GM23338 (cell line): Measurements from ENCODE around the gene CAPN7.

ENCODE experiments used
- EZH2 ChIP-seq: fragments of 200-600 bp; sonication (generic); IDR thresholded peaks from one replicate; pipeline ENCODE4 v1.8.0; 2017; ENCODE audit warnings: antibody characterized with exemption, mild to moderate bottlenecking, low read depth; ENCODE audit not compliant: unreplicated experiment
- TF ChIP-seq, protein P1 (sequence below), 2 experiments: fragments of 200-600 bp in 1 of 2; sonication (generic) in 1 of 2; conservative IDR thresholded peaks; 2 replicates each; pipeline versions ENCODE4 v1.5.1 to v1.6.1; 2016 to 2017; ENCODE audit warnings: antibody characterized with exemption in 2 of 2, low read depth in 2 of 2, mild to moderate bottlenecking in 2 of 2, moderate library complexity in 1 of 2
- TF ChIP-seq, protein P2 (sequence below): IDR thresholded peaks from 2 replicates; pipeline ENCODE4 v1.6.1; 2016; ENCODE audit warnings: antibody characterized with exemption

DNA sequence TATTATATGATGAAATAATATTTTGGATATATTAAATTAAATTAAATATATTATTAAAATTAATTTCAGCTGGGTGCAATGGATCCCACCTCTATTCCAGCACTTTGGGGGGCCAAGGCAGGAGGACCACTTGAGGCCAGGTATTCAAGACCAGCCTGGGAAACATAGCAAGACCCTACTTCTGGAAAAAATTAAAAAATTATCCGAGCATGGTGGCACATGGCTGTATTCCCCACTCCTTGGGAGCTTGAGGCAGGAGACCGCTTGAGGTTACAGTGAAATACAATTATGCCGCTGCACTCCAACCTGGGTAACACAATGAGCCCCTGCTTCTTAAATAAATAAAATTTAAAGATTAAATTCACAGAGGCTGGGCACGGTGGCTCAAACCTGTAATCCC is 65.0 kb downstream of the CAPN7 start:
- TF ChIP-seq, protein P1, sequence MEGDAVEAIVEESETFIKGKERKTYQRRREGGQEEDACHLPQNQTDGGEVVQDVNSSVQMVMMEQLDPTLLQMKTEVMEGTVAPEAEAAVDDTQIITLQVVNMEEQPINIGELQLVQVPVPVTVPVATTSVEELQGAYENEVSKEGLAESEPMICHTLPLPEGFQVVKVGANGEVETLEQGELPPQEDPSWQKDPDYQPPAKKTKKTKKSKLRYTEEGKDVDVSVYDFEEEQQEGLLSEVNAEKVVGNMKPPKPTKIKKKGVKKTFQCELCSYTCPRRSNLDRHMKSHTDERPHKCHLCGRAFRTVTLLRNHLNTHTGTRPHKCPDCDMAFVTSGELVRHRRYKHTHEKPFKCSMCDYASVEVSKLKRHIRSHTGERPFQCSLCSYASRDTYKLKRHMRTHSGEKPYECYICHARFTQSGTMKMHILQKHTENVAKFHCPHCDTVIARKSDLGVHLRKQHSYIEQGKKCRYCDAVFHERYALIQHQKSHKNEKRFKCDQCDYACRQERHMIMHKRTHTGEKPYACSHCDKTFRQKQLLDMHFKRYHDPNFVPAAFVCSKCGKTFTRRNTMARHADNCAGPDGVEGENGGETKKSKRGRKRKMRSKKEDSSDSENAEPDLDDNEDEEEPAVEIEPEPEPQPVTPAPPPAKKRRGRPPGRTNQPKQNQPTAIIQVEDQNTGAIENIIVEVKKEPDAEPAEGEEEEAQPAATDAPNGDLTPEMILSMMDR (conservative IDR thresholded peaks at IDR 0.05; ENCODE audit: low read depth in 2 of 2): no peak
- TF ChIP-seq, protein P2, sequence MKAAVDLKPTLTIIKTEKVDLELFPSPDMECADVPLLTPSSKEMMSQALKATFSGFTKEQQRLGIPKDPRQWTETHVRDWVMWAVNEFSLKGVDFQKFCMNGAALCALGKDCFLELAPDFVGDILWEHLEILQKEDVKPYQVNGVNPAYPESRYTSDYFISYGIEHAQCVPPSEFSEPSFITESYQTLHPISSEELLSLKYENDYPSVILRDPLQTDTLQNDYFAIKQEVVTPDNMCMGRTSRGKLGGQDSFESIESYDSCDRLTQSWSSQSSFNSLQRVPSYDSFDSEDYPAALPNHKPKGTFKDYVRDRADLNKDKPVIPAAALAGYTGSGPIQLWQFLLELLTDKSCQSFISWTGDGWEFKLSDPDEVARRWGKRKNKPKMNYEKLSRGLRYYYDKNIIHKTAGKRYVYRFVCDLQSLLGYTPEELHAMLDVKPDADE: no peak
- no peak for TF ChIP-seq EZH2
